LNCAP (cell line): Measurements from ENCODE around the gene ALDH16A1.

Experiments used
- TF ChIP-seq, protein P1 (sequence below): fragments of 450-650 bp; IDR thresholded peaks from 2 replicates; pipeline ENCODE4 v1.5.1; 2017; ENCODE audit warnings: mild to moderate bottlenecking

The ALDH16A1 gene

DNA sequence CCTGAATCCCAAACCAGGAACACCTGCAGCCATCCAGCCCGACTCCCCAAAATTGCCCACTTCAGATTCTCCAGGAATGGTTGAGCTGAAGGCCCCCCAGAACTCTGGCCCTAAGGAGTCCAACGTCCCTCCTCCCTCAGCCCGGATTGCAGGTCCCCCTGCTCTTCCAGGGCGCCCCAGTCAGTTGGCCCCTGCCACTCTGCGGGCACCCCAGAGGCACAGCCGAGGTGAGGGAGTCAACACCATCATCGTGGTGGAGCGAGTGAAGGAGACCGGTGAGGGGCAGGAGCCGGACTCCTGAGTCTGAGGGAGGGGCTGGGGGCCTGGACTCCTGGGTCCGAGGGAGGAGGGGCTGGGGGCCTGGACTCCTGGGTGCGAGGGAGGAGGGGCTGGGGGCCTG, 25.7 kb upstream of the ALDH16A1 start:
- TF ChIP-seq, protein P1, sequence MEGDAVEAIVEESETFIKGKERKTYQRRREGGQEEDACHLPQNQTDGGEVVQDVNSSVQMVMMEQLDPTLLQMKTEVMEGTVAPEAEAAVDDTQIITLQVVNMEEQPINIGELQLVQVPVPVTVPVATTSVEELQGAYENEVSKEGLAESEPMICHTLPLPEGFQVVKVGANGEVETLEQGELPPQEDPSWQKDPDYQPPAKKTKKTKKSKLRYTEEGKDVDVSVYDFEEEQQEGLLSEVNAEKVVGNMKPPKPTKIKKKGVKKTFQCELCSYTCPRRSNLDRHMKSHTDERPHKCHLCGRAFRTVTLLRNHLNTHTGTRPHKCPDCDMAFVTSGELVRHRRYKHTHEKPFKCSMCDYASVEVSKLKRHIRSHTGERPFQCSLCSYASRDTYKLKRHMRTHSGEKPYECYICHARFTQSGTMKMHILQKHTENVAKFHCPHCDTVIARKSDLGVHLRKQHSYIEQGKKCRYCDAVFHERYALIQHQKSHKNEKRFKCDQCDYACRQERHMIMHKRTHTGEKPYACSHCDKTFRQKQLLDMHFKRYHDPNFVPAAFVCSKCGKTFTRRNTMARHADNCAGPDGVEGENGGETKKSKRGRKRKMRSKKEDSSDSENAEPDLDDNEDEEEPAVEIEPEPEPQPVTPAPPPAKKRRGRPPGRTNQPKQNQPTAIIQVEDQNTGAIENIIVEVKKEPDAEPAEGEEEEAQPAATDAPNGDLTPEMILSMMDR: no peak

DNA sequence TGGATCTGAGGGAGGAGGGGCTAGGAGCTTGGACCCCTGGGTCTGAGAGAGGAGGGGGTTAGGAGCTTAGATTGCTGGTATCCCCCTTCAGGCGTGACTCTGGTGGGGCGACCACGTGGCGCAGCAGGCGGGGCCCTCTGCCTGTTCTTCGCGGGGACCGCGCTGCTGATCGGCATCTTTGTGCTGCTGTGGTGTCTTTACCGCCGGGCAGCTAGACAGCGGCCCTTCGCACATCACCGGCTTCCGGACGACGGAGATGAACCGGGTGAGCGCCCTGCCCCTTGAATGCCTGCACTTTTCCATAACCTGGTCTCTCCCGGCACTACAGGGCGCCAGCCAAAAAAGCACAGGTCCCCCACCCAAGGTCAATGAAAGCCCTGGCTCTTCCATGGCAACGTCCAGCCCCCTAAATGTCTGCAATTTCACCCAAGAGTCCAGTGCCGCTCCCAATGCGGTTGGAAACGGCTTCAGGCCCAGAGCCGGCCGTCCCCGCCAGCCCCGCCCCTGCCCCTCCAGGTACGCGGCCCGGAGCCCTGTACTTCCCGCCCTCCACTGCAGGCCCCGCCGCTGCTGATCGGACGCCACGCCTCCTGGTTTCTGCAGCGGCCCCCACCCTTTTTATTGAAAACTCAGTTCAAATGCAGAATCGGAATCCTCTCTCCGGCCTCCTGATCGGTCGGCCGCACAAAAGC, 25.0 kb upstream of the ALDH16A1 start:
- TF ChIP-seq, protein P1: no peak

DNA sequence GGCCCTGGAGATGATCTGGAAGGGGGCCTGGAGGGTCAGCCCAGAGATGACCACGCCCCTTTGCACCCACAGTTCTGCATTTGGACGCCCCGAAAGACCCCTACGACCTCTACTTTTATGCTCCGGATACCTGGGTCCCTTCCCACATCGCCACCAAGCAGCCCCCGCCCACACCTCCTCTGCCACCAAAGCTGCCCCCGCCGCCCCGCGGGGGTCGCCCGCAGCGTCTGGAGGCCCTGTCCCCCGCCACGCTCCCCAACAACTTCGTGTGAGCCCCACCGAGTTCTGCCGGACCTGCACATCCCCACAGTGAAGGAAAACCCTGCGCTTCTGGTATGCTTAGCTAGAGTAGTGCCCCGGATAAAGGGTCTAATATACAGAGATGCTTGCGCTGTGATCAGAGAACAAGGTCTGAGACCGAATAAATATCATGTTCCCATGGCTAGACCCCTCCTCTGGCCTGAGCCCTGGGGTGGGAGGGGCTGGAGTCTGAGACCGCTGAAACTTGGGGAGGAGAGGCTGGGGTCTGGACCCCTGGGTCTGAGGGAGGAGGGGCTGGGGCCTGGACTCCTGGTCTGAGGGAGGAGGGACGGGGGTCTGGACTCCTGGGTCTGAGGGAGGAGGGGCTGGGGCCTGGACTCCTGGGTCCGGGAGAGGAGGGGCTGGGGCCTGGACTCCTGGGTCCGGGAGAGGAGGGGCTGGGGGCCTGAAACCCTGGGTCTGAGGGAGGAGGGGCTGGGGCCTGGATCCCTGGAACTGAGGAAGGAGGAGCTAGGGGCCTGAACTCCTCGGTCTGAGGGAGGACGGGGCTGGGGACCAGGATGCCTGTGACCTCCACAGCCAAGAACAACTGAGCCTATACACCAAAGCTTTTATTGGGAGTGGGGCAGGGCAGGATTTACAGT, 24.2 kb upstream of the ALDH16A1 start:
- TF ChIP-seq, protein P1: no peak

DNA sequence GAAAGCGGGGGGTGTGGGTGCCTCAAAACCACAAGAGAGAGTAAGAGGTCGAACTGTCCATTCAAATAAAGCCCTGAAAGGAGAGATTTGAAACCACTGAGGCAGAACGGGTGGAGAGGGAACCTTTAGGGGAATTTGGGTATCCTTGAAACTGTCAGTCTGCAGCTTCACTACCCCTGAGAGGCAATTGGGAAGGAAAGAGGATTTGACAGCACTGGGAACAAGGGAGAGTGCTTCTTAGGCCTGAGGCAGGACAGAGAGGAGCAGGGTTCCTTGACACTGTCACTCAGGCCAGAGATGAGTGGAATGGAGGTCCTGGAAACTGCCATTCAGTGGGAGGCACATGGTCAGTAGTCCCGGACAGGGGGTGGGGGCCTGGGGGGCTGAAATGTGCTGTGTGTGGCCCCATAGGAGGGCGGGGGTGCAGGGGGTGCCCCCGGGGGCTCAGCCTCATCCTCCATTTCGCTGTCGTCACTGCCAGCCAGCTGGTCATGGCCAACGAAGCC, 22.8 kb upstream of the ALDH16A1 start:
- TF ChIP-seq, protein P1: no peak

DNA sequence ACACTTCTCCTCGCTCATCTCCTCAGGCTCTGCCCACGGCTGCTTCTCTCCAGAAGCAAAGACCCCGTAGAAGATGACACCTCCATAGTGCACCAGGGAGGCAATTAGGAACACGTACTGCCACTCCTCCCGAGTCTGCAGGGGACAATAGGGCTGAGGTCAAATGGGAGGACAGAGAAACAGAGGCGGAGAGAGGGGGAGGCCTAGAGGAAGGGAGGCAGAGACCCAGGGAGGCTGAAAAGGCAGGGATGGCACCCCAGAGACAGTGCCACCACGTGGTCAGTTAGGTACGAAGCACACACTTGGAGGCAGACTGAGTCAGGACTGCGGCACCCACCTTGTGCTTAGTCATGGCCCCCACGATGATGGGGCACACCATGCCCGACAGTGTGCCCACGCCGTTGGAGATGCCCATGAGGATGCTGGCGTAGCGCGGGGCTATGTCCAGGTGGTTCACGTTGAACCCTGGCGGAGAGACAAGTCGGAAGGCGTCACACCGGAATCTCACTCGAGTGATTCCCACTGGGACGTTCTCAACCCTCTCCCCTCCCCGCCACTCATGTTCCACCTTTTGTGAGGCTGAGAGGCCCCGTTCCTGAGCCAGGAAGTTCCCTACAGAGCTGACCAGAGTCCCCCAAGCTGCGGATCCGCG, 22.2 kb upstream of the ALDH16A1 start:
- TF ChIP-seq, protein P1: no peak

DNA sequence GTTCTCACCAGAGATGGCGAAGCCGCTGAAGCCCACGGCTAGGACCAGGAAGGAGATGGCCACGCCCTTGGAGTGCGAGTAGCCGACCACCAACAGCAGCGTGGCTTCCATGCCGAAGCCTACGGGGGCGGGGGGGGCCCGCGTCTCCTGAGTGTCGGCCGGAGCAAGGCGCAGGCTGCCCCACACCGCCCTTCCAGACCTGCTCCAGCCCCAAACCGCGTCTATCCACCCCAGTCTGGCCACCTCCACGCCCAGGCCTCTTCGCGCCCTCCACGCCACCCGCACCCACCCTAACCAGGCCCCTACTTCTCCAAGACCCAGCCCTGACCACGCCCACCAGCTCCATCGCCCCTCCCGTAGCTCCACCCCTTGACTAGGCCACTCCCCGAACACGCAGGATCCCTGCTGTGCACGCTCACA, 21.7 kb upstream of the ALDH16A1 start:
- TF ChIP-seq, protein P1: no peak
